Hematopoietic multipotent progenitor cell treated with erythropoietin and hydrocortisone succinate and interleukin-3 and kit ligand, for 15 days (in vitro differentiated cells): ENCODE results near the gene CDH16.
"Not testable (repeated sequence)": the region's sequence is repeated elsewhere in the genome, so short reads cannot be mapped to it uniquely, and the experiment has no call there.

Source experiments
- DNase-seq: peaks from one replicate; pipeline ENCODE4 v3.0.0-alpha.2; 2015; ENCODE audit warnings: low spot score

The CDH16 gene

DNA sequence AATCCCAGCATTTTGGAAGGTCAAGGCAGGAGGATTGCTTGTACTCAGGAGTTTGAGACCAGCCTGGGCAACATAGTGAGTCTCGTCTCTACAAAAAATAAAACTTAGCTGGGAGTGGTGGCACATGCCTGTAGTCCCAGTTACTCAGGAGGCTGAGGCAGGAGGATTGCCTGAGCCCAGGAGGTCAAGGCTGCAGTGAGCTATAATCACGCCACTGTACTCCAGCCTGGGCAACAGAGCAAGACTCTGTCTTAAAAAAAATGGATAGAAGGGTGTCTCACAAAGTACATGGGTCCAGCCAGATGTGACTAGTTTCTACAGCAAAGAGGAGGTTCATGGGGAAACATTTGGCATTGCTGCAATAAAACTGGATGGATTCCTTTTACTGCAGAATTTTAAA, 47.3 kb downstream of the CDH16 start:
- not testable (repeated sequence) for DNase-seq

GRCh38 chr16:66869424-66869823, 49.3 kb downstream of the CDH16 start:
- DNase-seq = no peak

GRCh38 chr16:66863707-66864106, 55.0 kb downstream of the CDH16 start:
- no peak for DNase-seq

DNA sequence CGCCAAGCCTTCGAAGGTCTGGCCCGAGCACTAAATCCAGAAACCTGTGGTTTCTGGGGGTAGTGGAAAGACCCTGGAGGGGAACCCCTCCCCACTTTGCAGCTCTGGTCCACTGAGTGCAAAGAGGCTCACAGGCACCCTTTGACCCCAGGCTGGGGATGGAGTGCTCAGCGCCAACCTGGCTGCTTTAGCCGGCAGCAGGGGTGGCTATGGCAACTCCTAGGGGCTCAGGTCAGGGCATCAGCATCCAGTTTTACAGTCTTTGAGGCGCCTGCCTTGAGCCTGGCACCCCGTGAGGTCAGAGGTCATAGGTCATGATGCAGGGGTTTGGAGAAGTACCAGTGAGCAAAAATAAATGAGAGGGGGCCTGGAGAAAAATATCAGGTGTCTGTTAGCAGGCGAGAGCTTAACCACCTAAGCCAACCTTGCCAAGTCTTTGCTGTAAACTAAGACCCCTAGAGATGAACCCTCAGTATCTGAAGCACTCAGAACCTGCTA, 56.6 kb downstream of the CDH16 start:
- DNase-seq = no peak

DNA sequence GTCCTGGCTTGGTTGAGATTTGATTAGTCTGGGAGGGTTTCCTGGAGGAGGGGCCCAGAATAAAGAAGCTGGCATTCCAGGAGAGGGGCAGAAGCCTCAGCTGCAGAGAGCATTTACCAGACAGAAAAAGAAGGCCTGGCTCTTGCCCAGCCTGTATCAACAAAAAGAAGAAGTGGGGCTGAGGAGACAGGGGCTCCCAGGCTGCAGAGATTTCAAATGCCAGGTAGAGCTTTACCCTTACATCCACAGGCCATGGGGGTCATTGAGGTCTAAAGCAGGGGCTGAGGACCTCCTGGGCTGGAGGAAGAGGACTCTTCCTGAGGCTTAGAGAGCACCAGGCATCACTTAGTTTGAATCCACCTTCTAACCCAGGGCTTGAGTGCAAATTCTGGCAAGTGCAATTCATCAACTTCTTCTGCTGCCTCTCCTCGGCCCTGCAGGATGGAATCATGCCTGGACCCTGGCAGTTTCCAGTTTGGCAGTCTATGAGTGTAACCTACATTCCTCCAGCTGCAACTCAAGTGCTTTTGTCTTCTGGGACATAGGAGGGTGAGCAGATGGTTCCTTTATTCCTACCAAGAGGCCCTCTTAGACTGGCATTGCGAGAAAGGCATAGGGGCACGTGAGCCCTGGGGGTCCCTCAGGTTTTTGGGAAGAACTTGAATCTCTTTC, 59.2 kb downstream of the CDH16 start:
- no peak for DNase-seq

- DNase-seq = no peak
Observed at GRCh38 chr16:66858740-66859396, 59.8 kb downstream of the CDH16 start.
